ENCODE results near the gene TRIM17. TPM values are rescaled to one million over a fixed set of nuclear protein-coding genes. Genes with fewer than 3 reads are reported as not detected.

The TRIM17 gene
- total RNA-seq, 4 donors from 2014 or later, result not detected

DNA sequence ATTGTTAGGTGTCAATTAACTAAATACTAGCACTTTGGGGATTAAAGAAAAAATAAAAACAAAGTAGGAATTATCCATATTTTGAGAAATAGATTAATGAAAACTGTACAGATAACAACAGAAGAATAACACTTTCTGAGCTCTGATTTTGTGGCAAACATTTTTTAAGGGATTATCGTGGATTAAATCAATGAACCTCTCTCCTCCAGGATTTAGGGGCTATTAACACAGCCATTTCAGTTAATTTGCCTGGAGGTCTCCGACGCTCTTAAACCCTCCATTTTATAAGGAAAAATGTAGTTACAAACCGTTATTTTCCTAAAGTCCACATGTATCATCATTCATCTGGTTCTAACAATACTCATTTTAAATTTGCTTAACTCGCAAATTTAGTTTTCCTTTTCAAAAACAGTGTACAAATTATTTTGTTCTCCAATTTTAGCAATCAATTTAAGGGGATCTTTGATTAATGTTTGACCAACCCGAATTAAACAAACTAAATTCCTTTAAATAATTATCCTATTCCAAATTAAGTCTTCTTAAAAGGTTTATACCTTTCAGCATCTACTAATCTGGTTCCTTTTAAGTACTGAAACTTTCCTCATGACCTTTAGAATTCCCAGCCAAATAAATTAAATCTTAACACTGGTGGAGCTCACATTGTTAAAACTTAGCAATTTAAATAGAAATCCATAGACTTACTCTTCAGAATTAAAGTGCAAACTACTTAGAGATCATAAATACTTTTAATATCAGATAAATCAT lies 39.8 kb upstream of the TRIM17 start:
- in situ Hi-C loops (cut with MboI; ENCODE audit: low pct_ligation_motif_present in 1 of 4, low pct_unique_long_range_greater_than_20kb in 1 of 4, low sequenced_read_pairs in 3 of 4), result no loop called here
- Histone ChIP-seq H3K4me1 (peaks cover 0 to 38% (median 19%) of the 10 kb centered on the region in 4 donors), H3K36me3 (no peaks in the 10 kb centered on the region), H3K4me3 (peak overlapping the region in 3 of 4 donors; percentile 40 to 60 (median 52)), H3K27me3 (peaks cover 34% of the 10 kb centered on the region), H3K27ac (peak overlapping the region in 3 of 4 donors; percentile 91 to 95 (median 92)), H3K9me3 (no peaks in the 10 kb centered on the region)
- WGBS, 2 donors (ENCODE audit: low coverage in 1 of 2), result 60 to 71% methylated on average over 6 of the region's 6 CpGs
- TF ChIP-seq POLR2AphosphoS5 (IDR thresholded peaks at IDR 0.05) (no peak), EP300 (IDR thresholded peaks at IDR 0.05; ENCODE audit: low read depth) (no peak), POLR2A (IDR thresholded peaks at IDR 0.05) (no peak)
- TF ChIP-seq, protein P1, sequence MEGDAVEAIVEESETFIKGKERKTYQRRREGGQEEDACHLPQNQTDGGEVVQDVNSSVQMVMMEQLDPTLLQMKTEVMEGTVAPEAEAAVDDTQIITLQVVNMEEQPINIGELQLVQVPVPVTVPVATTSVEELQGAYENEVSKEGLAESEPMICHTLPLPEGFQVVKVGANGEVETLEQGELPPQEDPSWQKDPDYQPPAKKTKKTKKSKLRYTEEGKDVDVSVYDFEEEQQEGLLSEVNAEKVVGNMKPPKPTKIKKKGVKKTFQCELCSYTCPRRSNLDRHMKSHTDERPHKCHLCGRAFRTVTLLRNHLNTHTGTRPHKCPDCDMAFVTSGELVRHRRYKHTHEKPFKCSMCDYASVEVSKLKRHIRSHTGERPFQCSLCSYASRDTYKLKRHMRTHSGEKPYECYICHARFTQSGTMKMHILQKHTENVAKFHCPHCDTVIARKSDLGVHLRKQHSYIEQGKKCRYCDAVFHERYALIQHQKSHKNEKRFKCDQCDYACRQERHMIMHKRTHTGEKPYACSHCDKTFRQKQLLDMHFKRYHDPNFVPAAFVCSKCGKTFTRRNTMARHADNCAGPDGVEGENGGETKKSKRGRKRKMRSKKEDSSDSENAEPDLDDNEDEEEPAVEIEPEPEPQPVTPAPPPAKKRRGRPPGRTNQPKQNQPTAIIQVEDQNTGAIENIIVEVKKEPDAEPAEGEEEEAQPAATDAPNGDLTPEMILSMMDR (IDR thresholded peaks at IDR 0.05), result no peak
- no peak for DNase-seq
- intact Hi-C loops (cut with DNase I; ENCODE audit: low total_unique reads), result no loop called here

DNA sequence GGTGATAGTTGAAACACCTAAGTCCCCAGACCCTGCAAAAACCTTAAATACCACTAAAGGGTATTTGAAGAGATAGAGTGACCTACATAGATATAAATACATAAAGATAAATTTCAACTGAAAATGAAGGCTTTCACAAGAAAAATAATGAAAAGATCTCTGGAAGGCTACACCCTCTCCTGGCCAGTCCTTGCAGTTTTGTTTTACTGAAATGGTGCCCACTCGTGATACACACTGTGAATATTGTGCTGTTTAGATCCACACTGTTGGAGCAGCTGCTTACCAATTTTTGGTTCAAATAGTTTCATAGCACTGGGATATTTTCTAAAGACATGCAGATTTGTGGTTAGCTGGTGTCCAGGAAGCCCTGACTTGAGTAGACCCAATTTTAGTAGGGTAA lies 39.1 kb upstream of the TRIM17 start:
- Histone ChIP-seq H3K9me3 (no peaks in the 10 kb centered on the region), H3K4me3 (no peak overlapping the region), H3K4me1 (peaks cover 0 to 38% (median 19%) of the 10 kb centered on the region in 4 donors), H3K36me3 (no peaks in the 10 kb centered on the region), H3K27me3 (peaks cover 26% of the 10 kb centered on the region), H3K27ac (no peak overlapping the region)
- in situ Hi-C loops (cut with MboI; ENCODE audit: low pct_ligation_motif_present in 1 of 4, low pct_unique_long_range_greater_than_20kb in 1 of 4, low sequenced_read_pairs in 3 of 4), result no loop called here
- no peak for DNase-seq
- whole genome bisulfite sequencing, 2 donors (ENCODE audit: low coverage in 1 of 2), result 37 to 43% methylated on average over 1 of the region's 1 CpG
- TF ChIP-seq, protein P1 (IDR thresholded peaks at IDR 0.05), result no peak
- TF ChIP-seq POLR2AphosphoS5 (IDR thresholded peaks at IDR 0.05), result no peak
- intact Hi-C loops (cut with DNase I; ENCODE audit: low total_unique reads), result no loop called here

DNA sequence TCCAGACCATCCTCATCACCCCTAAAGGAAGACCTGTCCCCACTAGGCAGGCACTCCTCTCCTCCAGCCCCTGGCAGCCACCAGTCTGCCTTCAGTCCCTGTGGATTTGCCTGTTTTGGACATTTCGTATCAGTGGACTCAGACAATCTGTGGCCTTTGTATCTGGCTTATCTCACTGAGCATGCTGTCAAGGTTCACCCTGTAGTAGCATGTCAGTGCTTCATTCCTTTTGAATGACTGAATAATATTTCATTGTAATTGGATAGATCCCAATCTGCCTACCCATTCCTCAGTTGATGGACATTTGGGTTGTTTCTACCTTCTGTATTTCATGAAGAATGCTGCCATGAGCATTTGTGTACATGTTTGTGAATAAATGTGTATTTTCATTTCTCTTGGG lies 37.6 kb upstream of the TRIM17 start:
- TF ChIP-seq, protein P1 (IDR thresholded peaks at IDR 0.05), result no peak
- TF ChIP-seq POLR2AphosphoS5 (IDR thresholded peaks at IDR 0.05) (no peak), EP300 (IDR thresholded peaks at IDR 0.05; ENCODE audit: low read depth) (no peak), POLR2A (IDR thresholded peaks at IDR 0.05) (no peak)
- Histone ChIP-seq H3K4me3 (no peak overlapping the region), H3K27ac (no peak overlapping the region), H3K4me1 (peaks cover 0 to 31% (median 15%) of the 10 kb centered on the region in 4 donors), H3K9me3 (no peaks in the 10 kb centered on the region), H3K36me3 (no peaks in the 10 kb centered on the region), H3K27me3 (peaks cover 16% of the 10 kb centered on the region)
- no peak for DNase-seq
- 88 to 100% methylated on average over 1 of the region's 1 CpG for WGBS, 2 donors (ENCODE audit: low coverage in 1 of 2)
- in situ Hi-C loops (cut with MboI; ENCODE audit: low pct_ligation_motif_present in 1 of 4, low pct_unique_long_range_greater_than_20kb in 1 of 4, low sequenced_read_pairs in 3 of 4), result no loop called here
- intact Hi-C loops (cut with DNase I; ENCODE audit: low total_unique reads), result no loop called here

DNA sequence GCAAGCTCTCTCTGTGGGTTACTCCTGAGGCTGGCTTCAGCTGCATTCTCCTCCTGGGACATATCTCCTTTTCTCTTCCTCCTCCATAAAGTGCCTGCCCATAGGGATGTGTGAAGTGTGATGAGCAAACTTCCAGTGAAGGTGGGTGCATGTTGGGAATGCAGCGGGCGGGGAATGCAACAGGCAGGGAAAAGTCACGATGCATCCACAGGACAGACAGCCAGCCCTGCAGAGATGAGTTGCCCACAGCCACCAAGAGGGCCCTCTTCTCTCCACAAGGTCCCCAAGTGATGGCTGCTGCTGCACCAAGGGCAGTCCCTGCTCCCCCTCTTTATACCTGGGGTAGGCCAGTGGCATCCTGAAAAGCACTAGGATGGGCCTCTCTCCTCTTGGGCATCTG lies 37.0 kb upstream of the TRIM17 start:
- no peaks in the 10 kb centered on the region for H3K36me3 ChIP-seq
- no peaks in the 10 kb centered on the region for H3K9me3 ChIP-seq
- in situ Hi-C loops (cut with MboI; ENCODE audit: low pct_ligation_motif_present in 1 of 4, low pct_unique_long_range_greater_than_20kb in 1 of 4, low sequenced_read_pairs in 3 of 4), result no loop called here
- peaks cover 11% of the 10 kb centered on the region for H3K27me3 ChIP-seq
- TF ChIP-seq POLR2A (IDR thresholded peaks at IDR 0.05) (no peak), EP300 (IDR thresholded peaks at IDR 0.05; ENCODE audit: low read depth) (no peak), POLR2AphosphoS5 (IDR thresholded peaks at IDR 0.05) (no peak)
- TF ChIP-seq, protein P1 (IDR thresholded peaks at IDR 0.05), result no peak
- no peak overlapping the region for H3K27ac ChIP-seq
- WGBS, 2 donors (ENCODE audit: low coverage in 1 of 2), result 95% methylated on average over 3 of the region's 3 CpGs; no CpG with 5 or more reads in 1 of the 2 donors
- peaks cover 0 to 26% (median 11%) of the 10 kb centered on the region in 4 donors for H3K4me1 ChIP-seq
- H3K4me3 ChIP-seq, result no peak overlapping the region
- DNase-seq, result no peak
- intact Hi-C loops (cut with DNase I; ENCODE audit: low total_unique reads), result no loop called here
